Mucosa of stomach (tissue), 1 donor: ENCODE results near the gene C13orf46.

Source experiments
- H3K27me3 ChIP-seq: one replicate; pipeline ENCODE4 v1.7.0; 2013; ENCODE audit warnings: mild to moderate bottlenecking, low read length; ENCODE audit not compliant: control insufficient read depth, insufficient read depth
- H3K36me3 ChIP-seq: one replicate; pipeline ENCODE4 v1.7.0; 2013; ENCODE audit warnings: low read length; ENCODE audit not compliant: control insufficient read depth, insufficient read depth
- H3K4me1 ChIP-seq: one replicate; pipeline ENCODE4 v1.7.0; 2013; ENCODE audit warnings: mild to moderate bottlenecking, low read length; ENCODE audit not compliant: control insufficient read depth, insufficient read depth
- H3K4me3 ChIP-seq: one replicate; pipeline ENCODE4 v1.7.0; 2013; ENCODE audit warnings: low read length
- H3K9ac ChIP-seq: one replicate; pipeline ENCODE4 v1.7.0; 2013; ENCODE audit warnings: mild to moderate bottlenecking, low read length, moderate library complexity
- H3K9me3 ChIP-seq: one replicate; pipeline ENCODE4 v1.7.0; 2013; ENCODE audit warnings: mild to moderate bottlenecking, low read length, moderate library complexity; ENCODE audit not compliant: control insufficient read depth
- donor health status: Pancreatic carcinoma.

Gene C13orf46

DNA sequence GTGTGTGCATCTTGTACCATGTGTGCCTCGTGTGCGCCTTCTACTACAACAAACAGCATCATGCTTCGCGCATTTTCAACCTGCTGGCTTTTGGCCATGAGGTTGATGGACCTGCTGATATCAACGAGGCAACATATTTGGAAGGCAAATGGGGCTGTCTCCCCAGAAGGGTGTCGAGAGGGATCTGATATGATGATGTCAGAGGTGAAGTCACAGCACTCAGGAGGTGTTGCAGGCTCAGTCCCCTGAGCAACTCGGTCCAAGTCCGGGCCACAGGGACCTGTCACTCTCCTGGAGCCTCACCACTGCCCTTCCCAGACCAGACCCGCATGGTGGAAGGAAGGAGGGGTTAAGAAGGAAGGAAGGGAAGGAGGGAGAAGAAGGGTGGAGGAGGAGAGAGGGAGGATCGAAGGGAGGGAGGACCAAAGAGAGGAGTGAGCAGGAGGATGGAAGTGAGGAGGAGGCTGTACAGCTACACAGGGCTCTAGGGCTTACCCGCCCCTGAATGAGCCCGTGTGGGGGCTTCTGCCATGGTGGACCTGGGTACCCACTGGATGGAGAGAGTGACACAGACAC is 6.7 kb upstream of the C13orf46 start:
- H3K4me3 ChIP-seq: no peak overlapping the region
- H3K4me1 ChIP-seq: peaks cover 40% of the 10 kb centered on the region
- no peaks in the 10 kb centered on the region for H3K36me3 ChIP-seq
- H3K9ac ChIP-seq: peak overlapping the region; percentile 1
- no peaks in the 10 kb centered on the region for H3K9me3 ChIP-seq
- no peaks in the 10 kb centered on the region for H3K27me3 ChIP-seq

DNA sequence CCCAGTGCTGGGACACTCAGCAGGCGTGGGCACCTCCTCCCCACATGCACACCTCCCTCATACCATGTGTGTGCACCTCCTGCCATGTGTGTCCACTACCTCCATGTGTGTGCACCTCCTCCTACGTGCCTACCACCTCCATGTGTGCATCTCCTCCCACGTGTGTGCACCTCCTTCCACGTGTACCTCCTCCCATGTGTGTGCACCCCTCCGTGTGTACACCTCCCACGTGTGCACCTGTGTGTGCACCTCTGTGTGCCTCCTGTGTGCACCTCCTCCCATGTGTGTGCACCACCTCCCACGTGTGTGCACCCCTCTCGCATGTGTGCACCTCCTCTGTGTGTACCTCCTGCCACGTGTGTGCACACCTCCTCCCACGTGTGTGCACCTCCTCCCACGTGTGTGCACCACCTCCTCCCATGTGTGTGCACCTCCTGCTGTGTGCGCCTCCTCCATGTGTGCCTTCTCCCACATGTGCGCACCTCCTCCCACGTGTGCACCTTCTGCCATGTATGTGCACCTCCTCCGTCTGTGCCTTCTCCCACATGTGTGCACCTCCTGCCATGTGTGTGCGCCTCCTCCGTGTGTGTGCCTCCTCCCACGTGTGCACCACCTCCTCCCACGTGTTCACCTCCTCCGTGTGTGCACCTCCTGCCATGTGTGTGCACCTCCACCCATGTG is 6.1 kb upstream of the C13orf46 start:
- H3K4me1 ChIP-seq: peaks cover 46% of the 10 kb centered on the region
- H3K9me3 ChIP-seq: no peaks in the 10 kb centered on the region
- H3K27me3 ChIP-seq: no peaks in the 10 kb centered on the region
- H3K9ac ChIP-seq: no peak overlapping the region
- no peaks in the 10 kb centered on the region for H3K36me3 ChIP-seq
- H3K4me3 ChIP-seq: no peak overlapping the region

DNA sequence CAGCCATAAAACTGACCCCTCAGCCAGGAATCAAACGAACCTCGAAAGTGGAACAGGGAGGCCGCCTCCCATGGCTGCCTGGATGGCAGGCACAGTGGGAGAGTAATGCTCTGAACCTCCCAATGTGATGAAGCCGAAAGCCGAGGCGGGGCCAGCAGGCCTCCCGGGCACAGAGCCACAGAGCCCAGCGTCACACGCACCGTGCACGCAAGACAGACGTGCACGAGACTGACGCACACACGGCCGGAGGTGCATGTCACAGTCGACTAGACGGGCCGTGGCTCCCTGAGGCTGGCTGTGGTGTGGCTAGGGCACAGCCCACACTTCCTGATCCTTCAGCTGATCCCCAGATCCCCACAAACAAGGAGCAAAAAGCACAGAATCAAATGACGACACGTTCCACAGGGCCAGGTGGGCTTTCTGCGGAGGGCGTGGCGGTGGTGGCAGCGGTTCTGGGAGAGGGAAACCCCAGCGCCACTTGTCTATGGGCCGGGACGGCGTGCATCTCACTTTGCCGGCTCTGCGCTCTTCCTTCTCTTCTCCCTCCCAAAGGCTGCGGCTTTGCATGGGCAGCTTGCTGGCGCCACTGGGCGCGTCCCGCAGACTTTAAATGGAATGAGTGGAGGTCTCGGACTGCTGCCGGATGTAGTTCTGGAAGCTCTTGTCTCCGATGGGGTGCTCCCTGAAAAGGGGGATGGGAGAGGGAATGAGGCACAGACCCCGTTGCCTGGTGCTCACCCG is 5.0 kb upstream of the C13orf46 start:
- H3K4me3 ChIP-seq: no peak overlapping the region
- peaks cover 52% of the 10 kb centered on the region for H3K4me1 ChIP-seq
- no peaks in the 10 kb centered on the region for H3K36me3 ChIP-seq
- no peaks in the 10 kb centered on the region for H3K27me3 ChIP-seq
- no peak overlapping the region for H3K9ac ChIP-seq
- no peaks in the 10 kb centered on the region for H3K9me3 ChIP-seq

DNA sequence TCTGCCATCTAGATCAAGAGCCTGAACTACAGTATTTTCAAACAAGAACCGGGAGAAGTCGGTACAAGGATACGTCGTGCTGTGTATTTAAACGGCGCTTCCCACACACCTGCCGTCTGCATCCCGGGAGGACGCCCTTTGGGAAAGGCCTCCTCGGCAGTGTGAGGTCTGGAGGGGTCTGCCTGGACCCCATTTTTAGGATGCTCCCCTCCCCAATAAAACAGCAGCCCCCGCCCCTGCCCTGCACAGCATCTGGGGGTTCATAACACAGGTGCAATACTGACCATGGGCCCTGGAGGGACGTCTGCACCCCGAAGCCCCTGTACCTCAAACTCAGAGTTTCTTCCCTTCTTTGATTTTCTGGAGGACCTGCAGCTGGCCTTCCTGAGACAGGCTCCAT is 4.1 kb upstream of the C13orf46 start:
- H3K9me3 ChIP-seq: no peaks in the 10 kb centered on the region
- H3K4me3 ChIP-seq: no peak overlapping the region
- no peak overlapping the region for H3K9ac ChIP-seq
- H3K27me3 ChIP-seq: no peaks in the 10 kb centered on the region
- no peaks in the 10 kb centered on the region for H3K36me3 ChIP-seq
- H3K4me1 ChIP-seq: peaks cover 57% of the 10 kb centered on the region

DNA sequence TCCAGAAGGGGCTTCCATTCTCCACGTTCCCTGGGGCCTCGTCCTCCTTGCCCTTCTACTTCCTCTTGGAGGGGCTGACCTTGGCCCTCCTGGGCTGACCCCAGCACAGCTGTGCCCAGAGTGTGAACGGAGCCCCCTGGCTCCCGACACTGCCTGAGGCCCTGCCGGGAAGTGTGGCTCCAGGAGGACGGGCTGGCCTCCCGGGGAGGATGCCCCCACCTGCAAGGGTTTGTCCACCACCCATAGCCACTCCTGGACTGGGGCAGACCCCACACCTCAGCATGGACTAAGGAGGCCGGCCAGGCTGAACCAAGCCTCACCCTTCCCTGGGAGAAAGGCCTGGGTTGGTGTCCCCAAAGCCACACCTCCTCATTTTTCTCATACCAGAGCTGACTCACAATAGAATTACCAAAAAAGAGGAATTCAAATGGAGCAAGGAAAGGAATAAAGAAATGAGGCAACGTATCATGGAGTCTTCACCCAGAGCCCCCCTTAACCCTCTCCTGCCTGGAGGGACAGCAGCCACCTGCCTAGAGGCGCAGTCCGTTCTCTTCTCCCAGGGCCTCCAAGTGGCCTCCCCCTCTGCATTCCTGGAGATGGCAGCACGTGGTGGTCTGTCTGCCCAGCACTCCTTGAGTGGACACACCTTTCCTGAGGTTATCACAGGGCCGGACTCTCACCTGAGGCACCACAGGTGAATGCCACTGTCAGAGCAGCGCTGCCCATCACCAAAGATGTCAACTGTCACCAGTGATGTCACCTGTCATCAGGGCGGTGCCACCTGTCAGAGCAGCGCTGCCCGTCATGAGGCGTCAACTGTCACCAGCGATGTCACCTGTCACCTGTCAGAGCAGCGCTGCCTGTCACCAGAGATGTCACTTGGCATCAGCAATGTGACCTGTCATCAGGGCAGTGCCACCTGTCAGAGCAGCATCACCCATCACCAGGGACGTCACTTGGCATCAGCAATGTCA is 3.1 kb upstream of the C13orf46 start:
- Histone ChIP-seq H3K36me3 (no peaks in the 10 kb centered on the region), H3K9me3 (no peaks in the 10 kb centered on the region), H3K4me3 (no peak overlapping the region), H3K9ac (no peak overlapping the region), H3K27me3 (no peaks in the 10 kb centered on the region), H3K4me1 (peaks cover 62% of the 10 kb centered on the region)

DNA sequence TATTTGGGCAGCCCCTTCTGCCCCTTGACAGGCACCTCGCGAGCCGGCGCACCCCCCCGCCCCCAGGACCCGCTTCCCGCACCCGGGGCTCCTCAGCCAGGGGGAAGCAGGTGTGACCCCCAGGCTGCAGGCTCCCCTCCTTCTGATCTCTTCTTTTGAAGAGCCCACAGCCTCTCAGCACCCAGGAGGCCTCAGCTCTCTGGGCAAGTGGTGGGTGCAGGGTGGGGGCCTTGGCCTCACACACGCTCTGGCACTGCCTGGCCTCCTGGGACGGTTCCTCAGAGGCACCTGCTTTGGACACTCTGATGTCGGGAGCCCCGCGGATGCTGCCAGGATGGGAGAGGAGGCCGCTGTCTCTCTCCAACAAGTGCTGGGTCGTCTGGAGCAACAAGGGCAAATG is 1.5 kb upstream of the C13orf46 start:
- Histone ChIP-seq H3K4me3 (no peak overlapping the region), H3K9me3 (no peaks in the 10 kb centered on the region), H3K9ac (no peak overlapping the region), H3K27me3 (no peaks in the 10 kb centered on the region), H3K36me3 (no peaks in the 10 kb centered on the region), H3K4me1 (peaks cover 61% of the 10 kb centered on the region)

DNA sequence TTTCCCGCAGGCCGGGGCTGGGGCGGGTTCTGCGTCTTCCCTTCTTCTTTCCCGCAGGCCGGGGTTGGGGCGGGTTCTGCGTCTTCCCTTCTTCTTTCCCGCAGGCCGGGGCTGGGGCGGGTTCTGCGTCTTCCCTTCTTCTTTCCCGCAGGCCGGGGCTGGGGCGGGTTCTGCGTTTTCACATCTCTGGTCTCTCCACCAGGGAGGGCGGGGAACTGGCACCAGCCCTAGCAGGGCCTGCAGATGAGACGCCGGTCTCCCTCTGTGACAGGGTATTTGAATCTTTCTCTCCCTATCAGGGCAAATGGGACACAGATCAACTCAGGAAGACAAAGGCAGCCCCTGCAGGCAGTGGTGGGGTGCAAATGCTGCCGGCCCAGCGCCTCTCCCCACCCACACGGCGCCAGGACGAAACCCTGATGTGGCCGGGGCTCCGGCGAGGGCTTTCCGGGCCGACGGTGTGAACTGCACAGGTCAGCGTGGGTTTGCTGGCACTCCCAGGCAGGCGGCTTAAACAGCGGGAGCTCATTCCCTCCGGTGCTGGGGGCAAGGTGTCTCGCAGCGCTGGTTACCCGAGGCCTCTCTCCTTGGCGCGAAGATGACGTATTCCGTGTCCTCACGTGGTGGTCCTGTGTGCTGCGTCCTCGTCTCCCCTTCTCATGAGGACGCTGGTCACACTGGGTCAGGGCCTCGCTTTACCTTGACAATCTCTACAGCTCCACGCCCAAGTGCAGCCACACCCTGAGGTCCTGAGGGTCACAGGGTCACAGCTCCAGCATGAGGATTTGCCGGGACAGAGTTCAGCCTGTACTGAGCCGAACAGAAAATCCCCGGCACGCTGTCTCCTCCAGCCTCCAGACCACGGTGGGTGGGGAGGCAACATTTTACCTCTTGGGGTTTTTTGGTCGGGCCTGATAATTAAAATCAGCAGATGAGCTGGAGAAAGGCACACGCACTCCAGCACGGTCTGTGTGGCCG is 717 bp upstream of the C13orf46 start:
- Histone ChIP-seq H3K36me3 (no peaks in the 10 kb centered on the region), H3K4me1 (peaks cover 60% of the 10 kb centered on the region)

DNA sequence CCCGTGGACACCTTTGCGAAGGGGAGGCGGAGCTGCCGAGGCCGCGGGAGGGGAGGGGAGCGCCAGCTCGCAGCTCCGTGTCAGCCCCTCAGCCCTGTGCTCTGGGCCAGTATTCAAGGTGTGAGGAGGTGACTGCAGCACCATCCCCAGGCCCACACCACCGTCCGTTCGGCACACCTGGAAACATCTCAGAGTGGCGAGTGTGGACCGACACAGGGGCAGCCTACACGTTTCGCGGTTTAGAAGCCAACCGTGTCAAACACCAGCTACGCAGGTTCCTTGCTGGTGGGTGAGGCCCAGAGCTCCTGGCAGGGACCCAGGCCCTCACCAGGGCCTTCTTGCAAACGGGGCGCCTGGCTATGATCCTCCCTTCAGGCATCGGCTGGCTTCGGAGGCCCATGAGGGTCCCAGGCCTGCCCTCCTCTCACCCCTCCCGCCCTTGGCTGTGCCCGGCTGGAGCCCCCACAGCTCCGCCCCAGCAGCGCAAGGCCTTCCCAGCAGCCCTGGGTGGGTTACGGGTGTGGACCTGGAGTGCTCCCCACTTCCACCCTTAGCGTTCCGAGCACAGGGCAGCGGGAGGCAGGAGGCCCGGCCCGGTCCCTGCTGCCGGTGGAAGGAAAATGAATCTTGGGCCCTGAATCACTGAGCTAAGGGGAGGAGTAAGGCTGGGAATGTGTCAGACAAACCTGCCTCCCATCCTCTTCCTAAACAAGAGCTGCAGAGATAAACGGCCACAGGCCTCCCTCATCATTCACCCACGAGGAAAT is 1.2 kb downstream of the C13orf46 start:
- peaks cover 67% of the 10 kb centered on the region for H3K4me1 ChIP-seq
- no peaks in the 10 kb centered on the region for H3K36me3 ChIP-seq
- no peak overlapping the region for H3K9ac ChIP-seq
- no peaks in the 10 kb centered on the region for H3K27me3 ChIP-seq
- H3K4me3 ChIP-seq: no peak overlapping the region
- H3K9me3 ChIP-seq: no peaks in the 10 kb centered on the region

More for the DNA sequence above, 717 bp upstream of the C13orf46 start:
- no peak overlapping the region for H3K4me3 ChIP-seq
- no peaks in the 10 kb centered on the region for H3K27me3 ChIP-seq
- H3K9ac ChIP-seq: no peak overlapping the region
- no peaks in the 10 kb centered on the region for H3K9me3 ChIP-seq

DNA sequence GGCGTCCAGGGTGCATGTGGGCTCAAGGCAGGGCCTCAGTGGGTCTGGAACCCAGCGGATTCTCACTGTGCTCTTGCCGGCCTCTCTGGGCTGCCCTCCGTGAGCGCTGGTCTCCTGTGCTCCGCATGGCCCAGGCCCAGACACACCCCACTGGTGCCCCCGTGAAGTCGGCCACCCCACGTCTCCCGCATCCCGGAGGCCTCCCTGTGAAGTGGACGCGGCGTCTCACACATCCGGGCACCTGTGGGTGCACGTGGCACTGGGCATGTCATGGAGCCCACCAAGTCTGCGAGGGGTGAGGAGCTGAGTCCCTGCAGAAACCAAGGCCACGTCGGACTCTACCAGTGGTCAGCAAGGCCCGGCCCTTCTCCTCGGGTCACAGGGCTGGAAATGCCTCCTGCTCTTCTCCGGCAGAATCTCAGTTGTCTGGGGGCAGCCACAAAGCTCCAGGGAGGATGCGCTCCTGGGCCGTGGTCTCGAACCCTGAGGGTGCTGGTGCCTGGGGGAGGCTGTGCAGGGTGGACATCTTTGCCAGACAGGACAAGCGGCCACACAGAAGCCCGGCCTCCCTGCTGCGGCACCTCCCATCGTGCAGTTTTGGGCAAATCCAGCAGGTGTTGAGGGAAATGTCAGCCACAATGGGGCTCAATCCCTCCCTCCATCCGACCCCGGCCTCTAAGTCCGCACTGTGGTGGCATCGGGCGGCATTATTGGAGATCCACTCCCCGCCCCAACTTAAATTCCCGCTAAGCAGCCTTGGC is 2.2 kb downstream of the C13orf46 start:
- H3K36me3 ChIP-seq: no peaks in the 10 kb centered on the region
- peaks cover 62% of the 10 kb centered on the region for H3K4me1 ChIP-seq
- no peaks in the 10 kb centered on the region for H3K9me3 ChIP-seq
- peak overlapping the region; percentile 3 for H3K4me3 ChIP-seq
- H3K27me3 ChIP-seq: no peaks in the 10 kb centered on the region
- H3K9ac ChIP-seq: peak overlapping the region; percentile 78

DNA sequence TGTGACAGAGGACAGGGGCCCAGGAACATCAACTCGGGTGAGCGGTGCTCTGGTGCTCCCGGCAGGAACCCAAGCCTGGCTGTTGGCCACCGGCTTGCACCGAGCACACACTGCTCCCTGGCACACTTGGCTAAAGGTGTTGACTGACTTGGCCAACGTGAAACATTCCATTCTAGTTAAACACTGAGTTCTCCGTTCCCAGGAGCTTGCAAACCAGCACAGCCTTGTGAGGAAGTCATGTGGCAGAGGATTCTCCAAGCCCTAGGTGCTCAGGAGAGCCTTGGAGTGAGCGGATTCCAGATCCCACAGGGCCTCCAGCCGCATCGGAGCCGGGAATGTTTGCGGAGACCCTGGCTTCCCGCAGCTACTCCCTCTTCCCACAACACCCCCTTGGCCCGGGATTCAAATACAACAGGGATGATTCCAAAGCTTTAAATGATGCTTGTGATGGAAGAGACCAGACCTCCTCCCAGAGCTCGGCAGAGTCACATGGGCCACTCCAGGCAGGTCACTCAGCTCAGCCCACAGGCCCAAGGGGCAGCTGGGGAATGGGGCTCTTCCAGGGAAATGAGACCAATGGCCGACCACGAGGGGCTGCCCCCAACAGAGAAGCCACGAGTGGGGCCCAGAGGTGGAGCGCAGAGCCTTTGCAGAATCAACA is 2.9 kb downstream of the C13orf46 start:
- H3K4me3 ChIP-seq: peak overlapping the region; percentile 16
- H3K9ac ChIP-seq: peak overlapping the region; percentile 78
- H3K27me3 ChIP-seq: no peaks in the 10 kb centered on the region
- no peaks in the 10 kb centered on the region for H3K9me3 ChIP-seq
- peaks cover 60% of the 10 kb centered on the region for H3K4me1 ChIP-seq
- no peaks in the 10 kb centered on the region for H3K36me3 ChIP-seq
